GM18499 (cell line): Measurements from ENCODE around the gene CD3D.

Source experiments
- ATAC-seq: cut with Tn5 transposase; IDR thresholded peaks from one replicate; pipeline ENCODE4 v1.9.1; 2021; ENCODE audit warnings: moderate number of reproducible peaks; ENCODE audit not compliant: insufficient read depth, unreplicated experiment

The CD3D gene

DNA sequence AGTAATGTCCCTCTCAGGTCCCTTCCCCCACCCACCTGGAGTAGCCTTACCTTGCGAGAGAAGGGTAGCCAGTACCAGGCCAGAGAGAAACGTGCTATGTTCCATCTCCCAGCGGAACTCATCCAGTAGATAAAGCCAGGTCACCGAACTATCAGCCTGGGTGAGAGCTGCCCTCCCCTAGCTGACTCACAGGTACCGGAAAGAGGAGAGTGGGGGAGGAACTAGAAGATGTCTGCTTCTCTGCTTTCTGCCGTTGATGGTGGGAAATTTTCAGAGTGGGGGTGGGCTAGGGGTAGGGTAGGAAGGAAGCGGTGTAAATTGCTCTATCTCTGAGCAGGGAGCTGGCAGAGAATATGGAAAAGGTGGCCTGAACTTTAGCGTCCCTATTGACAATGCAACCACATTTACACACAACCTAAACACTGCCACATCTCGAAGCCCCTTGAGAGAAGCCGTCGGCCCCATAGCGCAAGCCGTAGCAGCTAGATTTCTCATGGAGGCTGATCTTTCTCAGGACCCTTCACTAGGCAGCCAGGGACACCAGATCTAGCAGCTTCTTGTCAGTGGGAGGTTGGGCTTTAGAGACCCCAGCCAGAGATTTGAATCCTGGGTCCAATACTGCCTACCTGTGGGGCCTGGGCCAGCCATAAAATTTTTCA, at the start of gene CD3D:
Gene CD3D (minus strand): TSS at position 203 of the 659 bp plus-strand sequence. CDS start 98 bp downstream, at position 105.
- ATAC-seq: no peak

DNA sequence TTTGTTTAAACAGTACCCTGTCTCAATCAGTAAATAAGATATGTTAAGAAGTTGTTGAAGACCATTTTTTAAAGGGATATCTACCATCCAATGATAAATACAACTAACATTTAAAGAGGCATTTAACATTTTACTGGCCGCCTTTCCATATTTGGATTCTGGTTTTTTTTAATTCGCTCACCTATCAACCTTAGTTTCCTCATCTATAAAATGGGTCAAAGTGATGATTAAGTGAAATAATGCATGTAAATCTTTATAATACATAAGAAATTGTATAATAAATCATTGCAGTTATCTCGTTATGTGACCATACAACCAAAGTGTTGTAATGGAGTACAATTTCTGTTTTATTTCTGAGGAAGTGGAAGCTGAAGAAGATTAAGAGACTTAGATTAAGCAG, 41.2 kb upstream of the CD3D start:
- ATAC-seq: no peak

DNA sequence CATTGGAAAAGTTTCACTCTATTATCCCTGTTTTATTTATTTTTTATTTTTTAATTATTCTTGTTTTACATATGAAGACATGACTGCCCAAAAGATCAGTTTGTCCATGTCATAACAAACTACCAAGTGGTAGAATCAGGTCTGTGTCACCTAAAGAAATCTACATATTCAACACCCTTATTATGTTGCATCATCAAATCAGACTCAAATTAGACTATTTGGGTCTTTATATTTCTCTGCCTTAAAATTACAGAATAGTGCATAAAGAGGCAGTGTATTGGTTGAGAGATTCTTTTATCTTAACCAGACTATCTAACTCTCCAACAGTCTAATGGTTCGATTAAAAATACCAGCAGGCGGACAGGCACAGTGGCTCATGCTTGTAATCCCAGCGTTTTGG, 40.4 kb upstream of the CD3D start:
- ATAC-seq: no peak

DNA sequence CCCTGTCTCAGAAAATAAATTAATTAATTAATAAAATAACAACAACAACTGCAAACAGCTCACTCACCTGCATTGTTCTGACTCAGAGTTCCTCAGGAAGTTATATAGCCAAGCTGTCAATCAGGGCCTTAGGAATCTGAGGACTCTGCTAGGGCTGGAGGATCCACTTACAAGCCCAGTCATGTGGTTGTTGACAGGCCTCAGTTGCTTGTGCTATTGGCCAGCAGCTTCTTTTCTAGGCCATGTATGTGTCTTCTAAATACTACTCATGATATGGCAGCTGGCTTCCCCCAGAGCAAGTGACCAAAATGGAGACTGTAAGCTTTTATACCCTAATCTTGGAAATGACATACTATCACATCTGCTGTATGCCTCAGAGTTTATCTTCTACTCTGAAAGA, 38.1 kb upstream of the CD3D start:
- ATAC-seq: no peak

GRCh38 chr11:118379497-118379896, 37.0 kb upstream of the CD3D start:
- no peak for ATAC-seq

DNA sequence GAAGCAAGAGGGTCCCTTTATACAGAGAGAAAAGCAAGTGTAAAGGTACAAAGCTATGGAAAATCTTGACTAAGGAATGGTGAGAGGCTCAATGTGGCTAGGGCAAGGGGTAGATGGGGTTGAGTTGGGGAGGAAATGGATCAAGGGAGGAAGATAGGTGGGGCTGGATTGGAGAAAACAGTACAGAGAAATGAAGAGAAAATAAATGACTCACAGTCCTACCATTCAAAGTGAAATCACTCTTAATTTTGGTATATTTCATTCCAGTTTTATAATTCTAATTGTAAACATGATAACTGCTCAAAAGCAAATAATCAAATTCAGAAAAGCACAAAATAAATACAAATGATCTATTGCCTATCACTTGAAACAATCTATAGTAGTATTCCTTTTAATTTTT, 33.5 kb upstream of the CD3D start:
- no peak for ATAC-seq

DNA sequence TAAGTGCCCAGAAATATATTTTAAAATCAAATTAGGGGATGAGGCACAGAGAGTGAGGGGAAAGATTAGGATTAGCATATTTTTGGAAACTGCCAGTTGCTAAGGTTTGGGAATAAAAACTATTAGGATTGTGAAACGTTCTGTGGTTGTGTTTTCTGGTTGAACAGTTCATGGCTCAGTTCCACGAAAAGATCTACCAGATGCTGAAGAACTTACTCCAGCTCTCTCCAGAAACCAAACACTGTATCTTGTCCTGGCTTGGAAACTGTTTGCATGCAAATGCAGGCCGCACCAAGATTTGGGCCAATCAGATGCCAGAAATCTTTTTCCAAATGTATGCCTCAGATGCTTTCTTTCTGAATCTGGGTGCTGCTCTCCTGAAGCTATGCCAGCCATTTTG, 32.2 kb upstream of the CD3D start:
- ATAC-seq: no peak

DNA sequence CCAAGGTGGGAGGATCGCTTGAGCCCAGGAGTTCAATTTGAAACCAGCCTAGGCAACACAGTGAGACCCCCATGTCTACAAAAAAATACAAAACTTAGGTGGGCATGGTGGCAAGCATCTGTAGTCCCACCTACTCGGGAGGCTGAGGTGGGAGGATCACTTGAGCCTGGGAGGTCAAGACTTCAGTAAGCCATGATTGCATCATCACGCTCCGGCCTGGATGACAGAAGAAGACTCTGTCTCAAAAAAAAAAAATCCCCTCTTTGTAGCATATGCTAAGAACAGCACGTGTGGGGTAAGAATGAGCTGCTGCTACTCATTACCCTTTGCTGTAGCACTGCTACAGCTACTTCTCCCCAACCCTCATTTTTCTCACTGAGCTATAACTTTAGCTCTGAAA, 31.4 kb upstream of the CD3D start:
- ATAC-seq: no peak

DNA sequence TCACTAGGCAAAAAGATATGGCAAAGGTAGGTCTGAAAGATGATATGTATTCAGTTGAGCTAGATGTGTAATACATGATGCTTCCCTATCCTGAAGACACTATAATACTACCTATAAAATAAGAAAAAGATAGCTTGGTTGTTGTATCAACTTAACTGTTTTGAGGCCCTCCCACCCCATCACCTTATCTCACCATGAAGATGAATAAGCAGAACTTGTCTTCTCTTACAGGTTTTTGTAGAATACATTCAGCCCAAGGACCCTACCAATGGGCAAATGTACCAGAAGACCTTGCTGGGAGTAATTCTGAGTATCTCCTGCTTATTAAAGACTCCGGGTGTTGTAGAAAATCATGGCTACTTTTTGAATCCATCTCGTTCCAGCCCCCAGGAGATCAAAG, 30.8 kb upstream of the CD3D start:
- ATAC-seq: no peak

GRCh38 chr11:118370774-118371173, 28.3 kb upstream of the CD3D start:
- ATAC-seq: no peak

GRCh38 chr11:118366287-118366686, 23.8 kb upstream of the CD3D start:
- ATAC-seq: no peak

DNA sequence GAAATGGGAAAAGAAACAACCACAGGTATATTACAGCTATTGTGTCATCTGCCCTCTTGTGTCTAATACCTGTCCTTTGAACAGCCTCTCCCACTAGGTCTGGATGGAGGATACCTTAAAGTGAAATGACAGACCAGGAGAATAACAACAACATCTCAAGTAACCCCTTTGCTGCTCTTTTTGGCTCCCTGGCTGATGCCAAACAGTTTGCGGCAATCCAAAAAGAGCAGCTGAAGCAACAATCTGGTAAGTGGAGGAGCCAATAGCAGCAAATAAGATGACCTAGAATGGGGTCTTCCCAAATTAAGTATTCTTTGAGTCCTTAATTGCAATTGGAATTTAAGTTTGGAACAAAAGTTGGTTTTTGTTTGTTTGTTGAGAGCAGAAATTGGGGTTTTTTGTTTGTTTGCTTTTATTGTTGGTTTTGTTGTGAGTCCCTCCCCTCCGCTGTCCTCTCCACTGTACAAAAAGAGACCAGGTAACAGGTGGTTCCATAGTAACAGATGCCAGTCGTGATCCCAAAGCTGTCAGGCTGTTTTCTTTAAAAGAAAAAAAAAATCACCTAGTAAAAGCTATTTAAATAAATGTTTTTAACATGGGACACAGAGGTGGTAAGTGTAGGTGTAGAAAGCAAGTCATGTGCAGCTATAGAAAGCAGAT, 22.6 kb upstream of the CD3D start:
- ATAC-seq: no peak

DNA sequence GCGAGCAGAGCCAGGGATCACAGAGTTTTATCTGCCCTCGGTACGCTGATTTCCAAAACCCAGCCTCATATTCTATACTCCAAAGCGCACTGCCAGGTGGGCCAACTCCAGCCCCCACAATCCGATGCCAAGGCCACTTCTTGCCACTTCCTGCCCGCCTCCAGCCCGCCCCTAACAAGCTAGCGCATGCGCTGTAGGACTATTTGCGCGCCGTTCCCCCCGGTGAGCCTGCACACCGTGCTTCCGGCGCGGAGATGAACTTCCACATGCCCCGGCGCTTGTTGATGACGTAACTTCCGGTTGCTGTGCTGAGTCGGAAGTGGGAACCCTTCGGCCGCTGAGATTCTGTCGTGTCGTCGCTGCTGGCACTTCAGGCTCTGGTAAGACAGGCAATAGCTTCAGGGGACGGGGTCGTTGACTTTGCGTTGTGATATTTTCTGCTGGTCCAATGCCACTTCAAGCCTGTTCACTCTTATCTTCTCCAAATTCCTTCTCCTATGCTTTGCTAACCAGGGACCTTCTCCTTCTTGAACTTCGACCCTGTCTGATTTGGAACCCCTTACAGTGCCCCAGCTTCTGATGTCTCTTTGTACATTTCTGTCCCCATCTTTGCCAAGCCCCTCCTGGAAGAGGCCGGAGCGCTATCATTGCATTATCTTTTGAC, 16.9 kb upstream of the CD3D start, which contains the start of gene UBE4A:
Gene UBE4A (plus strand): TSS at position 306 of the 664 bp plus-strand sequence. CDS start 5,481 bp downstream, outside the sequence.
- ATAC-seq: peak; percentile 59

DNA sequence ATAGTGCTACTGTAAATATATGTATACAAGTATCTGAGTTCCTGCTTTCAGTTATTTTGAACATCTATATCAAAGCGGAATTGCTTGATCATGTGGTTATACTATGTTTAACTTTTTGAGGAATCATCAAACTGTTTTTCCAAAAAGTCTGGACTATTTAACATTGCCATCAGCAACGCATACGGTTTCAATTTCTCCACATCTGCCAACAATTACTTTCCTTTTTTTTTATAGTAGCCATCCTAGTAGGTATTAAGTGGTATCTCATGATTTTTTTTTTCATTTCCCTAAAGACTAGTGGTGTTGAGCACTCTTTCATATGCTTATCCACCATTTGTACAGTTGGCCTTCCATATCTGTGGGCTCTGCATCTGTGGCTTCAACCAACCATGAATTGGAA, 15.6 kb upstream of the CD3D start:
- ATAC-seq: no peak

DNA sequence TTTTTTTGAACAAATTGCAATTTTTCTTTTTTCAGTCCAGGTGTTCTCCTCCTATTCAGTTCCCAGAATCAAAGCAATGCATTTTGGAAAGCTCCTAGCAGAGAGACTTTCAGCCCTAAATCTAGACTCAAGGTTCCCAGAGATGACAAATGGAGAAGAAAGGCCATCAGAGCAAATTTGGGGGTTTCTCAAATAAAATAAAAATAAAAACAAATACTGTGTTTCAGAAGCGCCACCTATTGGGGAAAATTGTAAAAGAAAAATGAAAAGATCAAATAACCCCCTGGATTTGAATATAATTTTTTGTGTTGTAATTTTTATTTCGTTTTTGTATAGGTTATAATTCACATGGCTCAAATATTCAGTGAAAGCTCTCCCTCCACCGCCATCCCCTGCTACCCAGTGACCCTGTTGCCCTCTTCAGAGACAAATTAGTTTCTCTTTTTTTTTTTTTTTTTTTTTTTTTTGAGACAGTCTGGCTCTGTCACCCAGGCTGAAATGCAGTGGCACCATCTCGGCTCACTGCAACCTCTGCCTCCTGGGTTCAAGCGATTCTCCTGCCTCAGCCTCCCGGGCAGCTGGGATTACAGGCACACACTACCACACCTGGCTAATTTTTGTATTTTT, 10.7 kb upstream of the CD3D start:
- no peak for ATAC-seq

GRCh38 chr11:118349475-118349874, 7.0 kb upstream of the CD3D start:
- ATAC-seq: no peak

GRCh38 chr11:118343981-118344515, 1.5 kb upstream of the CD3D start, which contains the start of gene CD3G:
TSS of gene CD3G (plus strand) at chr11:118344344. CDS start at chr11:118344424, 80 bp downstream.
- ATAC-seq: no peak

DNA sequence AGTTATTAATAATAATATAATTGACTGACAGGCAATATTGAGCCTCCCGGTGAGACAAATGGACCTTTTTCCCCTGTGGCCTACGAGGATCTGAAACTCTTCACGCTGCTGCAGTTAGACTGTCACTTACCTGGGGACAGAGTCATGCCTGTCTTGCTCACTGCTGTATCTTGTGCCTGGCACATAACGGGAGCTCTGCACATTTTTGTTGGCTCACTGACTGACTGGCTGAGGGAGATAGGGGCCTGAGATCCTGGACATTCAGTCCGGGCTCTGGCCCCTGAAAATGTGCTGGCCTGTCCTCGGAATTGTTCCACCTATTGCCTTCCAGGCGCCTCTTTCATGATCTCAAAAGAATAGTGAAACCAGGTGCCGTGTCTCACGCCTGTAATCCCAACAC, 743 bp upstream of the CD3D start:
- ATAC-seq: no peak

GRCh38 chr11:118341815-118342489, 553 bp downstream of the CD3D start:
- no peak for ATAC-seq

GRCh38 chr11:118341261-118341660, 1.2 kb downstream of the CD3D start:
- no peak for ATAC-seq
